ENCODE measurements around the gene CAMK1G. TPM values are rescaled to one million over a fixed set of nuclear protein-coding genes. Genes with fewer than 3 reads are reported as not detected.

CAMK1G gene
- total and polyA plus RNA-seq, 10 of the 15 experiments (the other 5 are each of a cell fraction or from before 2014, with no cell fraction given), result 0.18 to 0.20 TPM; not detected in 8

DNA sequence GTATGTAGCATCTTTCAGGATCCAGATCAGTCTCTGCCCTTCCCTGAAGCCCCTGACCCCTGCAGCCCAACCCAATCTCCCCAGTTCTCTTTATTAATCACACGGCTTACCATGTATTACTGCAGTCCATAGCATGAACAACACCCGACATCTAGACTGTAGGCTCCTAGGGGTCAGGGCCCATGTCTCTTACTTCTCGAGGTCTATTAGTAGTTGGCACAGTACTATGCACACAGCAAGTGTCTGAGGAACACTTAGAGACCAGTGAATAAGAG, 27.1 kb downstream of the CAMK1G start:
- H3K4me1 ChIP-seq (ENCODE audit: control insufficient read depth, insufficient read depth, low read length), result peaks cover 10% of the 10 kb centered on the region
- RAD21 ChIA-PET (ENCODE audit: unreplicated experiment), result interaction anchor here (0.9 to 1.4 kb wide), 2 partner anchors 8 to 9 kb away, joined by 3 to 5 read pairs; no protein-coding TSS in a partner anchor
- no peaks in the 10 kb centered on the region for H4K20me1 ChIP-seq (ENCODE audit: control insufficient read depth, insufficient read depth)
- DNase-seq (ENCODE audit: low read depth, low spot score) (no peak), ATAC-seq (no peak), FAIRE-seq (no peak)
- H3K4me3 ChIP-seq, result no peak overlapping the region
- in situ Hi-C loops (cut with MboI), result no loop called here
- CTCF ChIA-PET, result interaction anchor here (0.7 to 15.5 kb wide), 5 partner anchors 7 to 138 kb away, joined by 3 to 211 read pairs (median 9); no protein-coding TSS in a partner anchor
- BruUV-seq (replicated peaks), result no TSS peak
- H3K79me2 ChIP-seq (ENCODE audit: control insufficient read depth, insufficient read depth, low read length), result no peaks in the 10 kb centered on the region
- H3K9me3 ChIP-seq (replicated peaks; ENCODE audit: control insufficient read depth, insufficient read depth, low read length), result no peaks in the 10 kb centered on the region
- WGBS (ENCODE audit: insufficient coverage, insufficient replicate concordance, low lambda C conversion rate, missing lambda C conversion rate), result 8% methylated on average over 3 of the region's 3 CpGs
- no peak overlapping the region for H2AFZ ChIP-seq (ENCODE audit: control insufficient read depth, low read depth, low read length)
- intact Hi-C loops (cut with micrococcal nuclease; ENCODE audit: unreplicated experiment), result no loop called here
- H3K27me3 ChIP-seq (replicated peaks in 1 of 2; ENCODE audit: control insufficient read depth in 2 of 2, insufficient read depth in 2 of 2, low read length in 1 of 2), result peaks cover 1 to 7% of the 10 kb centered on the region in 2 experiments; a peak in 2 of 4 replicates
- POLR2A ChIA-PET, result no interaction called here
- H3K36me3 ChIP-seq (ENCODE audit: control insufficient read depth in 2 of 2, insufficient read depth in 2 of 2, low read length in 1 of 2), result no peaks in the 10 kb centered on the region
- no peak overlapping the region for H3K27ac ChIP-seq (ENCODE audit: control insufficient read depth, insufficient read depth)
- SMC1A ChIA-PET (ENCODE audit: uncharacterized antibody, unreplicated experiment), result interaction anchor here (0.8 to 1.2 kb wide), 4 partner anchors 9 to 43 kb away, joined by 3 to 5 read pairs (median 4); no protein-coding TSS in a partner anchor
- no peak overlapping the region for H3K9ac ChIP-seq (ENCODE audit: control insufficient read depth, insufficient read depth, low read length)
- H3K4me2 ChIP-seq (ENCODE audit: control insufficient read depth, insufficient read depth), result no peak overlapping the region
- TF ChIP-seq SREBF2 (IDR thresholded peaks at IDR 0.05; ENCODE audit: low read length), result no peak
- TF ChIP-seq, protein P1, sequence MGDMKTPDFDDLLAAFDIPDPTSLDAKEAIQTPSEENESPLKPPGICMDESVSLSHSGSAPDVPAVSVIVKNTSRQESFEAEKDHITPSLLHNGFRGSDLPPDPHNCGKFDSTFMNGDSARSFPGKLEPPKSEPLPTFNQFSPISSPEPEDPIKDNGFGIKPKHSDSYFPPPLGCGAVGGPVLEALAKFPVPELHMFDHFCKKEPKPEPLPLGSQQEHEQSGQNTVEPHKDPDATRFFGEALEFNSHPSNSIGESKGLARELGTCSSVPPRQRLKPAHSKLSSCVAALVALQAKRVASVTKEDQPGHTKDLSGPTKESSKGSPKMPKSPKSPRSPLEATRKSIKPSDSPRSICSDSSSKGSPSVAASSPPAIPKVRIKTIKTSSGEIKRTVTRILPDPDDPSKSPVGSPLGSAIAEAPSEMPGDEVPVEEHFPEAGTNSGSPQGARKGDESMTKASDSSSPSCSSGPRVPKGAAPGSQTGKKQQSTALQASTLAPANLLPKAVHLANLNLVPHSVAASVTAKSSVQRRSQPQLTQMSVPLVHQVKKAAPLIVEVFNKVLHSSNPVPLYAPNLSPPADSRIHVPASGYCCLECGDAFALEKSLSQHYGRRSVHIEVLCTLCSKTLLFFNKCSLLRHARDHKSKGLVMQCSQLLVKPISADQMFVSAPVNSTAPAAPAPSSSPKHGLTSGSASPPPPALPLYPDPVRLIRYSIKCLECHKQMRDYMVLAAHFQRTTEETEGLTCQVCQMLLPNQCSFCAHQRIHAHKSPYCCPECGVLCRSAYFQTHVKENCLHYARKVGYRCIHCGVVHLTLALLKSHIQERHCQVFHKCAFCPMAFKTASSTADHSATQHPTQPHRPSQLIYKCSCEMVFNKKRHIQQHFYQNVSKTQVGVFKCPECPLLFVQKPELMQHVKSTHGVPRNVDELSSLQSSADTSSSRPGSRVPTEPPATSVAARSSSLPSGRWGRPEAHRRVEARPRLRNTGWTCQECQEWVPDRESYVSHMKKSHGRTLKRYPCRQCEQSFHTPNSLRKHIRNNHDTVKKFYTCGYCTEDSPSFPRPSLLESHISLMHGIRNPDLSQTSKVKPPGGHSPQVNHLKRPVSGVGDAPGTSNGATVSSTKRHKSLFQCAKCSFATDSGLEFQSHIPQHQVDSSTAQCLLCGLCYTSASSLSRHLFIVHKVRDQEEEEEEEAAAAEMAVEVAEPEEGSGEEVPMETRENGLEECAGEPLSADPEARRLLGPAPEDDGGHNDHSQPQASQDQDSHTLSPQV (IDR thresholded peaks at IDR 0.05), result no peak
- TF ChIP-seq EZH2 (IDR thresholded peaks at IDR 0.05; ENCODE audit: borderline replicate concordance, control insufficient read depth, low read depth, low read length), result no peak
- no peak for TF ChIP-seq FOXK2 (IDR thresholded peaks at IDR 0.05)
- no peak for TF ChIP-seq NFYB (IDR thresholded peaks at IDR 0.05; ENCODE audit: insufficient read depth, low read depth, low read length)
- TF ChIP-seq ZNF217 (IDR thresholded peaks at IDR 0.05), result no peak
- TF ChIP-seq, protein P2, sequence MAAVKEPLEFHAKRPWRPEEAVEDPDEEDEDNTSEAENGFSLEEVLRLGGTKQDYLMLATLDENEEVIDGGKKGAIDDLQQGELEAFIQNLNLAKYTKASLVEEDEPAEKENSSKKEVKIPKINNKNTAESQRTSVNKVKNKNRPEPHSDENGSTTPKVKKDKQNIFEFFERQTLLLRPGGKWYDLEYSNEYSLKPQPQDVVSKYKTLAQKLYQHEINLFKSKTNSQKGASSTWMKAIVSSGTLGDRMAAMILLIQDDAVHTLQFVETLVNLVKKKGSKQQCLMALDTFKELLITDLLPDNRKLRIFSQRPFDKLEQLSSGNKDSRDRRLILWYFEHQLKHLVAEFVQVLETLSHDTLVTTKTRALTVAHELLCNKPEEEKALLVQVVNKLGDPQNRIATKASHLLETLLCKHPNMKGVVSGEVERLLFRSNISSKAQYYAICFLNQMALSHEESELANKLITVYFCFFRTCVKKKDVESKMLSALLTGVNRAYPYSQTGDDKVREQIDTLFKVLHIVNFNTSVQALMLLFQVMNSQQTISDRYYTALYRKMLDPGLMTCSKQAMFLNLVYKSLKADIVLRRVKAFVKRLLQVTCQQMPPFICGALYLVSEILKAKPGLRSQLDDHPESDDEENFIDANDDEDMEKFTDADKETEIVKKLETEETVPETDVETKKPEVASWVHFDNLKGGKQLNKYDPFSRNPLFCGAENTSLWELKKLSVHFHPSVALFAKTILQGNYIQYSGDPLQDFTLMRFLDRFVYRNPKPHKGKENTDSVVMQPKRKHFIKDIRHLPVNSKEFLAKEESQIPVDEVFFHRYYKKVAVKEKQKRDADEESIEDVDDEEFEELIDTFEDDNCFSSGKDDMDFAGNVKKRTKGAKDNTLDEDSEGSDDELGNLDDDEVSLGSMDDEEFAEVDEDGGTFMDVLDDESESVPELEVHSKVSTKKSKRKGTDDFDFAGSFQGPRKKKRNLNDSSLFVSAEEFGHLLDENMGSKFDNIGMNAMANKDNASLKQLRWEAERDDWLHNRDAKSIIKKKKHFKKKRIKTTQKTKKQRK (IDR thresholded peaks at IDR 0.05; ENCODE audit: low read depth, low read length), result no peak
- no peak for TF ChIP-seq NR2C2 (IDR thresholded peaks at IDR 0.05; ENCODE audit: borderline replicate concordance, control insufficient read depth, insufficient read length, low read depth)
- TF ChIP-seq, protein P3, sequence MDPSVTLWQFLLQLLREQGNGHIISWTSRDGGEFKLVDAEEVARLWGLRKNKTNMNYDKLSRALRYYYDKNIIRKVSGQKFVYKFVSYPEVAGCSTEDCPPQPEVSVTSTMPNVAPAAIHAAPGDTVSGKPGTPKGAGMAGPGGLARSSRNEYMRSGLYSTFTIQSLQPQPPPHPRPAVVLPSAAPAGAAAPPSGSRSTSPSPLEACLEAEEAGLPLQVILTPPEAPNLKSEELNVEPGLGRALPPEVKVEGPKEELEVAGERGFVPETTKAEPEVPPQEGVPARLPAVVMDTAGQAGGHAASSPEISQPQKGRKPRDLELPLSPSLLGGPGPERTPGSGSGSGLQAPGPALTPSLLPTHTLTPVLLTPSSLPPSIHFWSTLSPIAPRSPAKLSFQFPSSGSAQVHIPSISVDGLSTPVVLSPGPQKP (IDR thresholded peaks at IDR 0.05; ENCODE audit: low read depth, low read length), result no peak
- TF ChIP-seq, protein P4, sequence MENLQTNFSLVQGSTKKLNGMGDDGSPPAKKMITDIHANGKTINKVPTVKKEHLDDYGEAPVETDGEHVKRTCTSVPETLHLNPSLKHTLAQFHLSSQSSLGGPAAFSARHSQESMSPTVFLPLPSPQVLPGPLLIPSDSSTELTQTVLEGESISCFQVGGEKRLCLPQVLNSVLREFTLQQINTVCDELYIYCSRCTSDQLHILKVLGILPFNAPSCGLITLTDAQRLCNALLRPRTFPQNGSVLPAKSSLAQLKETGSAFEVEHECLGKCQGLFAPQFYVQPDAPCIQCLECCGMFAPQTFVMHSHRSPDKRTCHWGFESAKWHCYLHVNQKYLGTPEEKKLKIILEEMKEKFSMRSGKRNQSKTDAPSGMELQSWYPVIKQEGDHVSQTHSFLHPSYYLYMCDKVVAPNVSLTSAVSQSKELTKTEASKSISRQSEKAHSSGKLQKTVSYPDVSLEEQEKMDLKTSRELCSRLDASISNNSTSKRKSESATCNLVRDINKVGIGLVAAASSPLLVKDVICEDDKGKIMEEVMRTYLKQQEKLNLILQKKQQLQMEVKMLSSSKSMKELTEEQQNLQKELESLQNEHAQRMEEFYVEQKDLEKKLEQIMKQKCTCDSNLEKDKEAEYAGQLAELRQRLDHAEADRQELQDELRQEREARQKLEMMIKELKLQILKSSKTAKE (IDR thresholded peaks at IDR 0.05; ENCODE audit: low read depth, poor library complexity, severe bottlenecking), result no peak
- no peak for TF ChIP-seq GABPA (IDR thresholded peaks at IDR 0.05; ENCODE audit: low read depth)

Measured in GM12878 (cell line).